T-helper 1 cell treated with Interleukin-12 subunit alpha and Interleukin-12 subunit beta and Interleukin-4 antibody, amounts not matched to agents 30 μg/mL and 1 μg/mL, for 36 hours (primary cell): ENCODE measurements around the gene RFXAP.

Experiments used
- H3K27ac Mint-ChIP-seq: one replicate; pipeline ENCODE4 v1.8.0; 2021; ENCODE audit warnings: mild to moderate bottlenecking, mixed read lengths
- H3K27me3 Mint-ChIP-seq: one replicate; pipeline ENCODE4 v1.8.0; 2021; ENCODE audit warnings: low read depth, mixed read lengths
- H3K36me3 Mint-ChIP-seq: one replicate; pipeline ENCODE4 v1.8.0; 2021; ENCODE audit warnings: low read depth, mixed read lengths
- H3K4me1 Mint-ChIP-seq: one replicate; pipeline ENCODE4 v1.8.0; 2021; ENCODE audit warnings: low read depth, mixed read lengths
- H3K4me3 Mint-ChIP-seq: one replicate; pipeline ENCODE4 v1.8.0; 2021; ENCODE audit warnings: mild to moderate bottlenecking, moderate library complexity, mixed read lengths
- H3K9me3 Mint-ChIP-seq: one replicate; pipeline ENCODE4 v1.8.0; 2021; ENCODE audit warnings: mixed read lengths

The RFXAP gene

GRCh38 chr13:36837354-36838092 is 18.5 kb downstream of the RFXAP start:
- H3K4me1 Mint-ChIP-seq, result peaks cover 3% of the 10 kb centered on the region
- H3K27me3 Mint-ChIP-seq, result no peaks in the 10 kb centered on the region
- H3K27ac Mint-ChIP-seq, result no peak overlapping the region
- no peaks in the 10 kb centered on the region for H3K9me3 Mint-ChIP-seq
- H3K36me3 Mint-ChIP-seq, result peaks cover 4% of the 10 kb centered on the region
- H3K4me3 Mint-ChIP-seq, result no peak overlapping the region

GRCh38 chr13:36839281-36839680 is 20.3 kb downstream of the RFXAP start:
- Mint-ChIP-seq H3K36me3 (peaks cover 4% of the 10 kb centered on the region), H3K4me3 (no peak overlapping the region), H3K9me3 (no peaks in the 10 kb centered on the region), H3K27me3 (no peaks in the 10 kb centered on the region), H3K27ac (no peak overlapping the region), H3K4me1 (peaks cover 3% of the 10 kb centered on the region)

GRCh38 chr13:36839981-36840380 is 21.0 kb downstream of the RFXAP start:
- peaks cover 3% of the 10 kb centered on the region for H3K4me1 Mint-ChIP-seq

GRCh38 chr13:36840718-36841250 is 21.8 kb downstream of the RFXAP start:
- no peak overlapping the region for H3K27ac Mint-ChIP-seq
- peaks cover 1% of the 10 kb centered on the region for H3K4me1 Mint-ChIP-seq
- H3K4me3 Mint-ChIP-seq, result no peak overlapping the region
- H3K36me3 Mint-ChIP-seq, result peaks cover 3% of the 10 kb centered on the region
- no peaks in the 10 kb centered on the region for H3K27me3 Mint-ChIP-seq
- H3K9me3 Mint-ChIP-seq, result no peaks in the 10 kb centered on the region

More at GRCh38 chr13:36839981-36840380, 21.0 kb downstream of the RFXAP start:
- Mint-ChIP-seq H3K9me3 (no peaks in the 10 kb centered on the region), H3K36me3 (peaks cover 4% of the 10 kb centered on the region), H3K4me3 (no peak overlapping the region), H3K27me3 (no peaks in the 10 kb centered on the region), H3K27ac (no peak overlapping the region)

GRCh38 chr13:36841391-36841790 is 22.4 kb downstream of the RFXAP start:
- Mint-ChIP-seq H3K4me3 (no peak overlapping the region), H3K36me3 (peaks cover 3% of the 10 kb centered on the region), H3K27ac (no peak overlapping the region), H3K27me3 (no peaks in the 10 kb centered on the region), H3K4me1 (peaks cover 1% of the 10 kb centered on the region), H3K9me3 (no peaks in the 10 kb centered on the region)

- Mint-ChIP-seq H3K27ac (no peak overlapping the region), H3K9me3 (no peaks in the 10 kb centered on the region), H3K4me3 (no peak overlapping the region), H3K27me3 (peaks cover 4% of the 10 kb centered on the region), H3K4me1 (no peaks in the 10 kb centered on the region), H3K36me3 (no peaks in the 10 kb centered on the region)
Observed at GRCh38 chr13:36847606-36848005, 28.6 kb downstream of the RFXAP start.

- no peak overlapping the region for H3K4me3 Mint-ChIP-seq
- peaks cover 4% of the 10 kb centered on the region for H3K27me3 Mint-ChIP-seq
- no peaks in the 10 kb centered on the region for H3K4me1 Mint-ChIP-seq
- H3K27ac Mint-ChIP-seq, result no peak overlapping the region
- no peaks in the 10 kb centered on the region for H3K9me3 Mint-ChIP-seq
- no peaks in the 10 kb centered on the region for H3K36me3 Mint-ChIP-seq
Observed at GRCh38 chr13:36848199-36848982, 29.4 kb downstream of the RFXAP start.

GRCh38 chr13:36850790-36851438 is 31.9 kb downstream of the RFXAP start:
- Mint-ChIP-seq H3K27me3 (peaks cover 4% of the 10 kb centered on the region), H3K4me1 (no peaks in the 10 kb centered on the region), H3K9me3 (no peaks in the 10 kb centered on the region), H3K27ac (no peak overlapping the region), H3K36me3 (no peaks in the 10 kb centered on the region), H3K4me3 (no peak overlapping the region)

GRCh38 chr13:36857253-36857652 is 38.2 kb downstream of the RFXAP start:
- H3K4me3 Mint-ChIP-seq, result no peak overlapping the region
- peaks cover 4% of the 10 kb centered on the region for H3K27me3 Mint-ChIP-seq
- H3K4me1 Mint-ChIP-seq, result peaks cover 4% of the 10 kb centered on the region
- H3K27ac Mint-ChIP-seq, result no peak overlapping the region
- H3K36me3 Mint-ChIP-seq, result no peaks in the 10 kb centered on the region
- H3K9me3 Mint-ChIP-seq, result no peaks in the 10 kb centered on the region

- Mint-ChIP-seq H3K36me3 (no peaks in the 10 kb centered on the region), H3K27ac (no peak overlapping the region), H3K27me3 (peaks cover 4% of the 10 kb centered on the region), H3K4me1 (peaks cover 5% of the 10 kb centered on the region), H3K9me3 (no peaks in the 10 kb centered on the region), H3K4me3 (no peak overlapping the region)
Observed at GRCh38 chr13:36858290-36858689, 39.3 kb downstream of the RFXAP start.

- Mint-ChIP-seq H3K4me1 (peaks cover 5% of the 10 kb centered on the region), H3K9me3 (no peaks in the 10 kb centered on the region), H3K27ac (no peak overlapping the region), H3K36me3 (no peaks in the 10 kb centered on the region), H3K27me3 (peaks cover 4% of the 10 kb centered on the region), H3K4me3 (no peak overlapping the region)
Observed at GRCh38 chr13:36859259-36859658, 40.2 kb downstream of the RFXAP start.

GRCh38 chr13:36862002-36862685 is 43.1 kb downstream of the RFXAP start:
- Mint-ChIP-seq H3K27ac (no peak overlapping the region), H3K36me3 (no peaks in the 10 kb centered on the region), H3K27me3 (peaks cover 10% of the 10 kb centered on the region), H3K4me1 (peaks cover 5% of the 10 kb centered on the region), H3K9me3 (no peaks in the 10 kb centered on the region), H3K4me3 (no peak overlapping the region)

- H3K36me3 Mint-ChIP-seq, result no peaks in the 10 kb centered on the region
- H3K27ac Mint-ChIP-seq, result no peak overlapping the region
- H3K4me3 Mint-ChIP-seq, result no peak overlapping the region
- H3K4me1 Mint-ChIP-seq, result peaks cover 3% of the 10 kb centered on the region
- H3K27me3 Mint-ChIP-seq, result peaks cover 12% of the 10 kb centered on the region
- no peaks in the 10 kb centered on the region for H3K9me3 Mint-ChIP-seq
Observed at GRCh38 chr13:36862722-36863121, 43.7 kb downstream of the RFXAP start.

- Mint-ChIP-seq H3K27me3 (peaks cover 14% of the 10 kb centered on the region), H3K9me3 (no peaks in the 10 kb centered on the region), H3K36me3 (no peaks in the 10 kb centered on the region), H3K4me1 (peaks cover 3% of the 10 kb centered on the region), H3K4me3 (no peak overlapping the region), H3K27ac (no peak overlapping the region)
Observed at GRCh38 chr13:36865265-36865664, 46.2 kb downstream of the RFXAP start.
